T-helper 2 cell treated with Interferon-gamma antibody and Interleukin-4, amounts not matched to agents 5 μg/mL and 100 μg/mL, for 36 hours (primary cell): Measurements from ENCODE around the gene HECTD1.
"Not testable (repeated sequence)": the region's sequence is repeated elsewhere in the genome, so short reads cannot be mapped to it uniquely, and the experiment has no call there.

Experiments
- DNase-seq: peaks from one replicate; pipeline ENCODE4 v3.0.0; 2021; ENCODE audit warnings: low spot score
- H3K27ac Mint-ChIP-seq: one replicate; pipeline ENCODE4 v1.8.0; 2021; ENCODE audit warnings: mild to moderate bottlenecking, mixed read lengths
- H3K27me3 Mint-ChIP-seq: one replicate; pipeline ENCODE4 v1.8.0; 2021; ENCODE audit warnings: low read depth, mixed read lengths
- H3K36me3 Mint-ChIP-seq: one replicate; pipeline ENCODE4 v1.8.0; 2021; ENCODE audit warnings: low read depth, mixed read lengths
- H3K4me1 Mint-ChIP-seq: one replicate; pipeline ENCODE4 v1.8.0; 2021; ENCODE audit warnings: low read depth, mixed read lengths
- H3K4me3 Mint-ChIP-seq: one replicate; pipeline ENCODE4 v1.8.0; 2022; ENCODE audit warnings: mild to moderate bottlenecking, moderate library complexity, mixed read lengths
- H3K9me3 Mint-ChIP-seq: one replicate; pipeline ENCODE4 v1.8.0; 2021; ENCODE audit warnings: mixed read lengths

The HECTD1 gene

DNA sequence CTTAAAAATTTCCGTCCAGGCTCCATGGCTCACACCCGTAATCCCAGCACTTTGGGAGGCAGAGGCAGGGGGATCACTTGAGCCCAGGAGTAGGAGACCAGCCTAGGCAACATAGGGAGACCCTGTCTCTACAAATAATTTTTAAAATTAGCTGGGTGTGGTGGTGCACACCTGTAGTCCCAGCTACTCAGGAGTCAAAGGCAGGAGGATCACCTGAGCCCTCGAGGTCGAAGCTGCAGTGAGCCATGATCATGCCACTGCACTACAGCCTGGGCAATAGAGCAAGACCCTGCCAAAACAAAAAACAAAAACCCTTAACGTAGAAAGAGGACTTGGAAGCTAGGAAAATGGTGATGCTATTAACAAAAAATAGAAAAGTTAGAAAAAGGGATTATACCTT lies 2.0 kb upstream of the HECTD1 start:
- no peaks in the 10 kb centered on the region for H3K9me3 Mint-ChIP-seq
- H3K4me1 Mint-ChIP-seq = peaks cover 37% of the 10 kb centered on the region
- peak overlapping the region; percentile 28 for H3K27ac Mint-ChIP-seq
- DNase-seq = no peak
- H3K27me3 Mint-ChIP-seq = no peaks in the 10 kb centered on the region
- H3K4me3 Mint-ChIP-seq = no peak overlapping the region
- H3K36me3 Mint-ChIP-seq = peaks cover 14% of the 10 kb centered on the region

DNA sequence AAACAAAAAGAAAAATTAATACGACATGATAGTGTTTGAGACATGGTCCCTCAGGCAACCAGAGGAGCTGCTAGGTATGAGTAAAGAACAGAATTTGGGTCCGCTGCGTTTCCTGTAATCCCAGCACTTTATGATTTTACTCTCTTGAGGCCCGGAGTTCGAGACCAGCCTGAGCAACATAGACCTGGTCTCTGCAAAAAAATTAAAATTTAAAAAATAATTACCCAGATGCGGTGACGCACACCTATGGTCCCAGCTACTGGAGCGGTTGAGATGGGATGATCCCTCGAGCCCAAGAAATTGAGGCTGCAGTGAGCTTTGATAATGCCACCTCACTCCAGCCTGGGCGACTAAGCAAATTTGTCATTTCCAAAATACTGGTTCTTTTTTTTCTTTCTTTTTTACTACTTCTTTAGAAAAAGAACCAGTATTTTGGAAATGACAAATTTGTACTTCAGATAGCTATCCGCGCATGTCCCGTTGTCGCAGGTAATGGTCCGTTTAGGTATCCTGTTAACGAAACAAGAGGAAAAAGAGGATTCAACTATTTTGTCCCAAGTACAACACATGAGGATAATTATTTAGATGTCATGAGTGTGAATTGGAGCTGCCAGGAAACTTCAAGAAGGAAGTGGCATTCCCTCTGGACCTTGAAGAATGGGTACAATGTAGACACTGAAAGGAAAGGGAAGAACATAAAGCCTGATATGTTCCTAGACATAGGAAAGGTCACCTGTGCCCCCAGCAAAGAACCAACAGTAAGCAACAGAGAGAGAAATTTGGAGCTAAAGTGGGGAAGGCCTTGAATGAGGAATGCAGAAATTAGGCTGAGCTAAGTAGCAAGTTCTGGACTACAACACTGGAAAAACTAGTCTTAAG lies 1.2 kb upstream of the HECTD1 start:
- H3K4me1 Mint-ChIP-seq = peaks cover 40% of the 10 kb centered on the region
- no peaks in the 10 kb centered on the region for H3K27me3 Mint-ChIP-seq
- peak overlapping the region; percentile 100 for H3K27ac Mint-ChIP-seq

DNA sequence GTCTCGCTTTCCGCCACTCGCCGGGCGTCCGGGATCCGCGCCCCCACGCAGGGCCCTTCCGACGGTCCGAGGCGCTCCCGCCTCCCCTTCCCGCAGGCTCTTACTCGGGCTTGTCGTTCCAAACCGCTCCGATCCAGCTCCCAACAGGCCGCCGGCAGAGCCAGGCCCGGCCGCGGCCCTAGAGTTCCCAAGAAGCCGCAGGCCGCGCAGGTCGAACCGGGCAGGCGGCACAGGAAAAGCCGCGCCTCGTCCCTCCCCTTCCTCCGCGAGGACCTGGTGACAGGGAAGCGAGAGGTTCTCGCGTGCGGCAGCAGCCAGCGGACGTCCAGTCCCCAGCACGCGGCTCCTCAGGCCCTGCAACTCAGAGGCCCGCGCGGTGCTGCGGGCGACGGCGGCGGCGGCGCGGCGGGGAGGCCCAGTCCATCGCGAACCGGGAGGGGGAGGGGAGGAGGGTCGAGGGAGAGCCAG lies 272 bp downstream of the HECTD1 start:
- DNase-seq = no peak
- Mint-ChIP-seq H3K36me3 (peaks cover 31% of the 10 kb centered on the region), H3K27ac (peak overlapping the region; percentile 97), H3K4me3 (peak overlapping the region; percentile 89), H3K9me3 (no peaks in the 10 kb centered on the region), H3K27me3 (no peaks in the 10 kb centered on the region), H3K4me1 (peaks cover 46% of the 10 kb centered on the region)

More for the DNA sequence above, 1.2 kb upstream of the HECTD1 start:
- Mint-ChIP-seq H3K9me3 (no peaks in the 10 kb centered on the region), H3K36me3 (peaks cover 20% of the 10 kb centered on the region), H3K4me3 (peak overlapping the region; percentile 94)
- DNase-seq = no peak

DNA sequence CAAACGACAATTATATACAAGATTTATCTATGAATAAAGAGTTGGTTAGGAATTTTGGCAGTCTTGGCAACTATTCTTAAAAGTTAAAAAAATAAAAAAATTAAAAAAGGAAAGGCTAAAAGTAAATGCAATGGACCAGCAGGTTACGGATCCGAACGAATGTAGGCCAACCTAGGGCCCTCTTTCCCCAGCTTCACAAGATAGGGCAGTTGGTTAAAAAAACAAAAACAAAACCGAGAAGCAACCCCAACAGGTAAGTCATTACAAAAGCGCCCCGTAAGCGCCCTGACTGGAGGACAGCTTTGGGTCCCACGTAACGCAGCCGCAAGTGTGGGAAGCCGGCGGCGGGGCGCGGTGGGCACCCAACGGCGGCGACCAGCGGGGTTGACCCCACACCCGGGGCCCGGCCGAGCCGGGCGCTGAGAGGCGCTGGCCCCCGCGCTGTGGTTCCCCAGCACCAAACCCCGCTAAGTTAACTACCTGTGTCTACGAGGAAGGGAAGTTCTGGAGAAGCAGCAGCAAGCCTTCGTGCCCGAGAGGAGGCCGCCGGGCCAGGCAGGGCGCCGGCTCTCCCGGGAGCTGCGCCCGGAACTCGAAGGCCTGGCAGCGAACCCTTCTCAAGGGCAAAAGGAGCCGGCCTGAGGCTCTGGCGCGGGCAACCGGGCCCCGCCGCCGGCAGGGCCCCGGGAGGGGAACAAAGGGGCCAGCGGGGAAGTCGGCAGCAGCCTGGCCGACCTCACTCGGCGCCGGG lies 882 bp downstream of the HECTD1 start:
- peaks cover 35% of the 10 kb centered on the region for H3K36me3 Mint-ChIP-seq
- peak overlapping the region; percentile 90 for H3K4me3 Mint-ChIP-seq
- no peaks in the 10 kb centered on the region for H3K27me3 Mint-ChIP-seq
- peak; percentile 70 for DNase-seq
- H3K9me3 Mint-ChIP-seq = no peaks in the 10 kb centered on the region
- peaks cover 45% of the 10 kb centered on the region for H3K4me1 Mint-ChIP-seq
- H3K27ac Mint-ChIP-seq = peak overlapping the region; percentile 86

DNA sequence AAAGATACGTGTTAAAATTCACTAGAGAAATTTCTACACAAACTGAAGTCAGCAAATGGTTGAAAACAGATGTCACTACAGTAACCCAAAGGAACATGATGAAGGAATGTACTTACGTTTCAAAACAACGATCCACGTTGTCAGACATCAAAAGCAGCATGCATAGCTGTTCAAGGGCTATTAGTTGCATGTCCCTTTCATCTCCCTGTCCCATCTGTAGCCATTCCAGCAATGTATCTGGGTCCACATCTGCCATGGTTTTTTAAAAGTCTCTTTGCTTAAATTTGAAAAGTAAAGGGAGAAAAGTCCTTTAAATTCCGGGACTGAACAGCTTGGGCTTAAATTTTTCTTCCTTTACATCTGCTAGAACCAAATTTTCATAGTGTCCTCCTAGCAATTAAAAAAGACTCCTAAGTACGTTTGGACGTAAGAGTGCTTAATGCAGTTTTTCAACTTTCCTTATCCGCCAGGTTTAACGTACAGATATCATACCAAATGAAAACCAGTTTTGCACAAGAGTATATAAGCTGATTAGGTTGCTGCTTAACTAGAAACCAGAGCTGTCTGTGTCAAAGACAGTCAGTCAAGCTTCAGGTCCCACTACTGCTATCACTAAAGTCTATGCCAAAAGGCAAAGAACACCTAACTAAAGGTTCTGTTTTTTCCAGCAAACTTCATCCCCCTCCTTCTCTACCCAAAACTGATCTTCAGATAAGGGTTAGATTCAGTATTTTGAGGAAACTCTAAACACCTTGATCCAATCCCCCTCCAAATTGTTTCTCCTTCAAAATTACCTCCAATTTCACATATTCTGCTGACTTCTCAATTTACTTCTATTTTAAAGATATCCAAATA lies 1.7 kb downstream of the HECTD1 start:
- Mint-ChIP-seq H3K27me3 (no peaks in the 10 kb centered on the region), H3K9me3 (no peaks in the 10 kb centered on the region), H3K36me3 (peaks cover 39% of the 10 kb centered on the region), H3K4me1 (peaks cover 47% of the 10 kb centered on the region), H3K27ac (peak overlapping the region; percentile 86), H3K4me3 (peak overlapping the region; percentile 90)
- DNase-seq = no peak

DNA sequence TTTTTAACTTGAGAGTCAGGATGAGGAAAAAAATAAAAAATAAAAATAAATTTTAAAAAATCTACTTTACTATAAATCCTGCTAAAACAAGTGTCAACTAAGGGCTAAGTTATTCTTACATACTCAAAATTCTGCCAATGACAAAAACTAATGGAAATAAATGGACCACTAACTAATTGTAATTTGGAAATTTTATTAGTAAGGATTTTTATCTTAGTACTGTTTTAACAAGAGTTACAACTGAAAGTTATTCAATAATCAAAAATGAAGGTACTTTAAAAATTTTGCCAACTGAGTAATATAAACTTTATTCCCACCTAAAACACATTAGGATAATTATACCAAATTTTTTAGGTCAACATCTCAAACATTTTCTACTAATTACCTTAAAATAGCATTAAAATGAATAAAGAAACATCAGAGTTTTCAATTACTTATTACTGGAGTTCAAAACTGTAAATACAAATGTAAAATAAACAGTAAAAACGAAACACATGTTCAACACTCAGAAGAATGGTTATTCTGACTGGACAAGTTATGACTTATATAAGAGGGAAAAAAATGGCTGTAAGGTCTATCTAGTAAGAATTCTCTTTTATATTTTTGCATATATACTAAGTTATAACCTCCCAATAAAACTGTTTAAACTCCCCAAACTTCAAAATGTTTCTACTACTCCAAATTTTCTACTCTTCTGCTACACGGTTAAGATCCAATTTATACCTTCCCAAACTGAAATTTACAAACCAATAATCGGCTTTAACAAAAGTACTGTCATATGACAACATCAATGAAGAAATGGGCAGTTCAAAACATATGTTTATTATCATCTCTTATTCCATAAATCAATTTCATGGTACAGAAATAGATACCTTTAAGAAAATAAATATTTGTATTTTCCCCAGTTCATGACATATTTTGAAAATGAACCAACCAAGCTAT lies 2.7 kb downstream of the HECTD1 start:
- no peaks in the 10 kb centered on the region for H3K9me3 Mint-ChIP-seq
- H3K27ac Mint-ChIP-seq = peak overlapping the region; percentile 42
- H3K4me1 Mint-ChIP-seq = peaks cover 50% of the 10 kb centered on the region
- H3K4me3 Mint-ChIP-seq = peak overlapping the region; percentile 90
- peaks cover 47% of the 10 kb centered on the region for H3K36me3 Mint-ChIP-seq
- no peak for DNase-seq
- H3K27me3 Mint-ChIP-seq = no peaks in the 10 kb centered on the region

DNA sequence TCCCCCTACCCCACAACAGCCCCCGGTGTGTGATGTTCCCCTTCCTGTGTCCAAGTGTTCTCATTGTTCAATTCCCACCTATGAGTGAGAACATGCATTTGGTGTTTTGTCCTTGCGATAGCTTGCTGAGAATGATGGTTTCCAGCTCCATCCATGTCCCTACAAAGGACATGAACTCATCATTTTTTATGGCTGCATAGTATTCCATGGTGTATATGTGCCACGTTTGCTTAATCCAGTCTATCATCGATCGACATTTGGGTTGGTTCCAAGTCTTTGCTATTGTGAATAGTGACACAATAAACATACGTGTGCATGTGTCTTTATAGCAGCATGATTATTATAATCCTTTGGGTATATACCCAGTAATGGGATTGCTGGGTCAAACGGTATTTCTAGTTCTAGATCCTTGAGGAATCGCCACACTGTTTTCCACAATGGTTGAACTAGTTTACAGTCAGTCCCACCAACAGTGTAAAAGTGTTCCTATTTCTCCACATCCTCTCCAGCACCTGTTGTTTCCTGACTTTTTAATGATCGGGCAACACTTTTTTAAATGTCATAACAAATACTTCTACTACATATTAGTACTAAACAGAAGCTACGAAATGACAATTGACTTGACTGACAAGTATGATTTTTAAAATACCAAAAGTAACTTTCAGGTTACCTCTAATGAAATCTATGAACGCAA lies 3.5 kb downstream of the HECTD1 start:
- not testable (repeated sequence) for H3K27me3 Mint-ChIP-seq

DNA sequence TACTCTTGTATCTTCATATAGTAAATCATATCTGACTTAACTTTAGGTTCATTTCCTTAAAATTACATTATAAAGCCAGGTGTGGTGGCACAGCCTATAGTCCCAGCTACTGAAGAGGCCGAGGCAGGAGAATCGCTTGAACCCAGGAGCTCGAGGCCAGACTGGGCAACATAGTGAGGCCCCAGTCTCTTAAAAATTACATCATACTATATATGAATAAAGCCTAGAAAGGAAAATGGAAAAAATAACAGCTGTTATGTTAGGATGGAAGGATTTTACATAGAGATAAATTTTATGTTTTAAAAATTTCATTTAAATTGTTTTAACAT lies 4.2 kb downstream of the HECTD1 start:
- Mint-ChIP-seq H3K36me3 (peaks cover 52% of the 10 kb centered on the region), H3K9me3 (no peaks in the 10 kb centered on the region), H3K4me1 (peaks cover 42% of the 10 kb centered on the region), H3K4me3 (no peak overlapping the region), H3K27me3 (no peaks in the 10 kb centered on the region), H3K27ac (no peak overlapping the region)
- DNase-seq = no peak

More for the DNA sequence above, 3.5 kb downstream of the HECTD1 start:
- H3K9me3 Mint-ChIP-seq, H3K4me3 Mint-ChIP-seq, DNase-seq: not testable (repeated sequence)
- H3K27ac Mint-ChIP-seq = peak overlapping the region; percentile 55
- H3K36me3 Mint-ChIP-seq = peaks cover 51% of the 10 kb centered on the region
- H3K4me1 Mint-ChIP-seq = peaks cover 47% of the 10 kb centered on the region

DNA sequence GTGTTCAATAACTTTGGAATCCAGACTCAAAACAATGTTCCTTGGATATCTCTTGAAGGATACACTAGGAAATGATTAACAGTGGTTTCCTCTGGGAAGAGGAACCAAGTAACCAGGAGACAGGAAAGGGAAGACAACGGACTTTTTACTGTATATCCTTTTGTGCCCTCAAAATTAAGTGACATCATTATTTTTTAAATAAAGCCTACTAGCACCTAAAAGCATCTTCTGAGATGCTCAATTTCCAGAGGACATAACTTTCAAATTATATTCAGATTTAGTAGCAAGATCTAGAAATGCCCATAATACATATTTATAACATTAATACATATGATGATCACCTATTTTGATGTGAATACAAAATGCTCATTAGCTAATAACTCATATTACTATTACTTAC lies 6.5 kb downstream of the HECTD1 start:
- Mint-ChIP-seq H3K36me3 (peaks cover 61% of the 10 kb centered on the region), H3K4me1 (peaks cover 48% of the 10 kb centered on the region), H3K27me3 (no peaks in the 10 kb centered on the region), H3K27ac (no peak overlapping the region), H3K9me3 (no peaks in the 10 kb centered on the region), H3K4me3 (no peak overlapping the region)
- DNase-seq = no peak

DNA sequence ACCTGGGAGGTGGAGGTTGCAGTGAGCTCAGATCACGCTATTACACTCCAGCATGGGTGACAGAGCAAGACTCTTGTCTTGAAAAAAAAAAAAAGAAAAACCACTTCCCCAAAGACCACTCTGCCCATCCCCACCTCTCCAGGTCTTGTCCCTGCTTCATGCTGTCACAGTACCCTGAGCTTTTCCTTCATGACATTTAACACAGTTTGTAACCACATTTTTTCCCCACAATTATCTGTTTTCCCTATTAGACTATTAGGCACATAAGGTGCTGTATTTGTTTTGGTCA lies 6.9 kb downstream of the HECTD1 start:
- DNase-seq = no peak
- no peak overlapping the region for H3K27ac Mint-ChIP-seq
- H3K27me3 Mint-ChIP-seq = no peaks in the 10 kb centered on the region
- no peak overlapping the region for H3K4me3 Mint-ChIP-seq
- H3K4me1 Mint-ChIP-seq = peaks cover 45% of the 10 kb centered on the region
- no peaks in the 10 kb centered on the region for H3K9me3 Mint-ChIP-seq
- H3K36me3 Mint-ChIP-seq = peaks cover 57% of the 10 kb centered on the region

DNA sequence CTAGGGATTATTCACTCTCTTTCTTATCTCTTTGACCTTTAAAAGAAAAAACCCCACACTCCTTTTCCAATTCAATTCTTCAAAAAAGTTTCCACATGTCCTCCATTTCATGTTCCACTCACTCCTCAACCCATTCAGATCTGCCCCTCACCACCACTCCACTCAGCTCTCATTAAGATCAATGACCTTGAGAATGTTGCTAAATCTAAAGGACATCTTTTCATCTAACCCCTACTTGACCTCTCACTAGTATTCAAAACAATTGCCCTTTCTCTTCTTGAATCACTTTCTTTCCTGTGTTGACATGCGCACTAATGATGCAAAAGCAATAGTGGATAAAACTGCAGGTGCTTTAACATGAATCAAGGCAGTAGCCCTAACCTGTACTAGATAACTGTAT lies 9.9 kb downstream of the HECTD1 start:
- Mint-ChIP-seq H3K27ac (peak overlapping the region; percentile 12), H3K4me1 (peaks cover 38% of the 10 kb centered on the region), H3K4me3 (no peak overlapping the region), H3K36me3 (peaks cover 41% of the 10 kb centered on the region), H3K9me3 (no peaks in the 10 kb centered on the region), H3K27me3 (no peaks in the 10 kb centered on the region)
- no peak for DNase-seq

DNA sequence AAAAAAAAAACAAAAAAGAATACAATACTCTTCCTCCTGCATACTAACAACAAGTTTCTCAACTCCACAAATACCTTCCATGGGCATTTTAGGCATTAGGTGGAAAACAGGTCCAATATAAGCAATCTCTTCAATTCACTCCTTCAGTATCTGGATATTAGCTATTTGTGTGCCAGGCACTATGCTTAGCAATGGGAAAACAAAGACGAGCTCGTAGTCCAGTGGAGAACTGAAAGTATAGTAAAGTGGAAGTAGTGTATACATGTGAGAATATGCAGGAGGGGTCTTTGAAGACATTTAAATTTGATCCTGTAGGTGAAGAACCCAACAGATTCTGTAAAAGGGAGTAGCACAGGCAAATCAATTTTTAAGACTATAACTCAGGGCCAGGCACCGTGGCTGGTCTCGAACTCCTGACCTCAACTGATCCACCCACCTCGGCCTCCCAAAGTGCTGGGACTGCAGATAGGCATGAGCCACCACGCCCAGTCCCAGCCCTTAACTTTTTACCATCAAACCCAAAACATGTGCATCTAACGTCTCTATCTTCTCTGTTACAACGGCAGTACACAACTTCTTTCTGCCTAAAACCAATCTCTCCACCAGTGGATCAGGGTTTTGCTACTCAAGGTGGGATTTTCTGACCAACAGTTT lies 10.6 kb downstream of the HECTD1 start:
- Mint-ChIP-seq H3K27me3 (no peaks in the 10 kb centered on the region), H3K36me3 (peaks cover 39% of the 10 kb centered on the region), H3K27ac (no peak overlapping the region), H3K4me3 (no peak overlapping the region), H3K9me3 (no peaks in the 10 kb centered on the region), H3K4me1 (peaks cover 38% of the 10 kb centered on the region)
- DNase-seq = no peak
